Pons (tissue), 1 donor: ENCODE results near the gene SPHKAP.
A peak's percentile ranks its signal among the peaks of the same experiment; 100 is the strongest.
"Not testable (repeated sequence)": the region's sequence is repeated elsewhere in the genome, so short reads cannot be mapped to it uniquely, and the experiment has no call there.

Source experiments
- DNase-seq: peaks from one replicate; pipeline ENCODE4 v3.0.0-alpha.2; 2016; ENCODE audit warnings: low spot score

SPHKAP gene

DNA sequence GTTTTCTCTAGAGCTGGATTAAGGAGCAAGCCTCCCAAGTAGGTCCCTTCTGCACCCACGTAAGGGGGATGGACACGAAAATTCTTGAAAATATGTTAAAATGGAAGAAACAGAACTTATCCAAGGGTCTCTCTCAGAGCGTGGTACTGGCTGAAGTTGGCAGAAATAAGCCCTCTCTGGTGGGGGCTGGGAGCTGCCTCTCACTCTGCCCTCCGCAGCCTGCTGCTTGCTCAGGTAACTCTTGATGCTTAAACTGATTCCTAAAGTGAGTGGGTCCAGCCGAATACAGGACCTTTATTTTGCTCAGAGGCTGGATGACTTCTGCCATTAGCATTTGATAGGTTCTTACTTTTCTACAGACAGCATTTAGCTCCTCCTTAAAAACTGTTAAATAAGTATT is 78.1 kb downstream of the SPHKAP start:
- DNase-seq = no peak

DNA sequence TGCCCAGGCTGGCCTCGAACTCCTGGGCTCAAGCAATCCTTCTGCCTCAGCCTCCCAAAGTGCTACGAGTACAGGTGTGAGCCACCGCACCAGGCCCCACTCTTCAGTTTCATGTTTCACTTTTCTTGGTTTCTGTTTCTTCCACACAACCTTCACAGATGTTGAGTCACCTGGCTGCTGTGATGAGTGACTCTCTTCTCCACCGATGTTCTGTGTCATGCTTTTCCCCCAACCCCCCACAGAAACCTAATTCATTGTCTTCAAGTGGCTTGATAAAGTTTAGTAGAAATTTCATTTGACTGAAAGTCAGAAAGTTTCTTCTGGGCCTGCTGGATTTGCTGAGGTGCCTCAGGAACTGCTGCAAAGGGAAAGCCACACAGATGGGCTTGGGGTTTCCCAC is 78.5 kb downstream of the SPHKAP start:
- DNase-seq = no peak

DNA sequence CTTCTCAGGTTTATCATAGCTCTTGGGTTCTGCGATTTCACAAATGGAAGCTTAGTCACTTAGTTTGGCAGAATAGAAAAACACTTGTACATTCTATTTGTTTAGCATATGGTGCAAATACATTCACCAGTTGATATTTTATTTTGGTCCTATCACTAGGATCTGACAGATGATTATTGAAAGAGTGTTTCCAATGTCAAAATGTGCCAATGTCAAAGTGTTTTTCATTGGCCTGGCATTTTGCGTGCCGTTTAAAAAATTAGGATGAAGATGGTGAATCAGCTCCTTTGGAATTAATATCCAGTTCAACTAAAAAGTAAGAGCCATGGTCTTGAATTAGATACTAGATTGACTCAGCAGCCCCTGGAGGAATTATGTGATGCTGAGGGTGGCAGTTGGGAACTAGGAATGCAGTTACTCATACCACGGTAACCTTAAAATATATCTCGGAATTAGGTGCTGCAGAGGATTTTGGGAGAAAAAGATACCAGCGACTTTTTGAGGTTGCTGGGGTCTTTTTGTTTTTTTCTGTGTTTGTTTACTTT is 87.0 kb downstream of the SPHKAP start:
- DNase-seq = no peak

DNA sequence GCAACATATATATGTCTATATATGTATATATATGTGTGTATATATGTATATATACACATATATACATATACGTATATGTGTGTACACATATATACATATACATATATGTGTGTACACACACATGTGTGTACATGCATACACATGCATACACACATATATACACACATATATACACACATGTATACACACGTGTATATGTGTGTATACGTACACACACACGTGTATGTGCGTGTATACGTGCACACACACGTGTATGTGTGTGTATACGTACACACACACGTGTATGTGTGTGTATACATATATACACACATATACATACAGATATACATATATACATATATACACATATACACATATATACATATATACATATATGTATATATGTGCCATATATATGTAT is 89.4 kb downstream of the SPHKAP start:
- DNase-seq = no peak

DNA sequence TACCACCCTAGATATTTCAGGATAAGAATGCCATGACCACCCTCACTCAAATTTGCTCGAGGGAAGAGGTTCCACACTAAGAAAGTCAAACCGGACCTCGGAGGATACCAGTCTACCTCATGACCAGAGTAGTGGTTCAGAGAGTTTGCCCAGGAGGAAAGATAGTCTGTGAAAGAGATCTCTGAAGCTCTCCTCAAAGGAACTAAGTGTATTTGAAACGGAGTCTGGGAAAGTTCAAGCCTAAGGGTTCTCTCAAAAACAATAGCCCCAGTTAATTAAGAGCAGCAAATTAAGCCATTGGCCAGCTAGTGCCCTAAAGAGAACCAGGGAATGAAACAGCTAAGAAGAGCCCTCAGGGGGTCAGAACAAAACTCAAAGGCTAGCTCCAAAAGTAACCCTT is 94.9 kb downstream of the SPHKAP start:
- no peak for DNase-seq

- no peak for DNase-seq
Measured at GRCh38 chr2:228084717-228085116, 96.8 kb downstream of the SPHKAP start.

GRCh38 chr2:228083131-228083530 is 98.4 kb downstream of the SPHKAP start:
- no peak for DNase-seq

- DNase-seq = no peak
Measured at GRCh38 chr2:228082571-228082970, 98.9 kb downstream of the SPHKAP start.

DNA sequence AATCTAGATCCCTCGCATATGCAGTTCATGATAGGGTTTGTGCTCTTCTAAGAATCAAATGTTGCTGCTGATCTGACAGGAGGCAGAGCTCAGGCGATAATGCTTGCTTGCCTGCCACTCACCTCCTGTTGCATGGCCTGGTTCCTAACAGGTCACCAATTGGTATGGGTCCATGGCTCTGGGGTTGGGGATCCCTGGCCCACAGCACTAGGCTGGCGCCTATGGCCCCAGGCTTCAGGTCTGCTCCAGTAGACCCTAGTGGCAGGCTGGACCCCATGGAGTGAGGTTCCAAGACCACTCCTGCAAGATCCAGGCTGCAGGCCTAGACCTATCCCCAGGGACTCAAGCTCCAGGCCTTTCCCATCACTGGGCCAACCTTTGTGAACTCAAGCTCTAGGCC is 102.3 kb downstream of the SPHKAP start:
- DNase-seq = no peak

GRCh38 chr2:228076695-228077094 is 104.8 kb downstream of the SPHKAP start:
- not testable (repeated sequence) for DNase-seq

- no peak for DNase-seq
Measured at GRCh38 chr2:228072669-228073068, 108.8 kb downstream of the SPHKAP start.

DNA sequence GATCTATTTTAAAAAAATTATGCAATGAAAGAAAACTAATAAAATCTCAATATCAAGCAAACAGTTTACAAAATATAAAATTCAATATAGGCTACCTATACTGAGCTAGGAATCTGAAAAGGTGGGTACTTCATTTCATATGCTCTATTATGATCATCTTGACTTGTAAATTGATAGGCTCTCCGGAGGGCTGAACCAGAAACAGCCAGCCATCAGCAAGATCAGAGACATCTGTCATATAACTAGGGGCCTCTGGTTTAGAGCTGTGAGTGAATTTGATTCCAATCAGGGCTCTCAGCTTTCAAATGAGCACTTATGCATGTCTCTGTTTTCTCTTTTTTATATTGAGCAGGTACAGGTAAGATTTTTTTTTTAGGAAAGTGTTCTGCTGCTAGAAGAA is 114.2 kb downstream of the SPHKAP start:
- no peak for DNase-seq

DNA sequence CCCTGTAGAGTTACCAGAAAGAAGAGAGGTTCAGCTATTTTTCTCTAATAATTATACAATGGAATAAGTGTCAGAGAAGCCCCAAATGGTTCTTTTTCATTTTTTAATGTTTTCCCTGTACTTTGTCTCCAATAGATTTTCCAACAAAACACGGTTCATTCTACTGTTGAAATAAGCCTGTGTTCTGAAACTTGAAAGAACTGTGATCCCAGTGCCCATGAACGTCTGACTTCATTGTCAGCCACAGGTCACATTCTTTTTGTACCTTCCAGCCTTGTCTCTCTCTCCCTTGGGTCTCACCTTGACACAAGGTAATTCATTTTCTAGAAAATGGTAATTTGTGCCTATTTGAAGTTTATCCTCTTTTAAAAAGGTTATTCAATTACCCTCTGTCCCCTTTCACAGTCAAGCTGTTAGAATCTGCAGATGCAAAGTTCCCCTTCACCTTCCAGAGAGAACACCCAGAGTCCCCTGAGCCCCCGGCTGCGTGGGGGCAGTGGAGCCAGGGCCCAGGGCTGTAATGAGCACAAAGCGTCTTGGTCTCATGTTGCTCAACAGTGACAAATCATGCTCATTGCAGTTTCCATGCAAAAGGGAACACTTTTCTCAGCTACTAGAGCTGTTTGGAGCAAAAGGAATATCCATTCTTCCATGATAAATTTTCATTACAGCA is 115.2 kb downstream of the SPHKAP start:
- no peak for DNase-seq

DNA sequence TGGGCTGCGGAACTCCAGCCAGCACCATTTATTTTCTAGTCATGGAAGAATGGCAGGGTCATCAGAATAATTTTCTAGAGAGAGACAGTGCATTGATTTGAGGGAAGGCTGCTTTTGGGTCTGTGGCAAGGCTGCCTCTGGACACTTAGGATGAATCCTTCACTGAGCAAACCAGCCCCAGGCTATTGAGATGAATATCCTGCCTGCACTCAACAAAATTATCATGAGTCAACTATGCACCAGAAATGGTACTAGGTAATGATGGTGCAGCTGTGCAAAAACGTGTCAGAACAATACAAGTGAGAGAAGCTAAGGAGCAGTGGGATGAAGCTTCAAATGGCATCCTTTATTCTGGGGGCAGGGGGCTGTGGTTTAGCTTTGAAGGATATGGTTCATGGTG is 115.8 kb downstream of the SPHKAP start:
- no peak for DNase-seq

DNA sequence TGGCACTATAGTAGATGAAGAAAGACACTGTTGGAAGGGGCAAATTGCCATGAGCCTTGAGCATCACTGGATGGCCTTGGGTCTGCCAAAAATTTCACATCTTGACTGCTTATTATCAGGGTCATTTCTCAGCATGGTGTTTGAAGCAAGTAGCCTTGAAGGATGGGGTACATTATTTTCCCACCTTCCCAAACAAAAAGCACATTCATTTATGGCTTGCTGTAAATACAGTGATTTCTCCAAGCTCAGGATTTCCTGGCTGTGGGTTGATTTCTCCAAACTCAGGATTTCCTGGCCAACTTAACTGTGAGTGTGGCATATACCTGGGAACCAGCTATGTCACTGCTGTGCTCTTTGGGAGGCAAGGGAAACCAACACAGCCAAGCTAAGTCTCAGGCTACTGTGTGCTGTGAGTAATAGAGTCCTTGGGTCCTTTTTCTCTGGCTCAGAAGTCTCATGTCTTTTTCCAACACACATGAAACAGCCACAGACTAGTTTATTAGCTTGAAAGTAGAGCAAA is 116.6 kb downstream of the SPHKAP start:
- no peak for DNase-seq

DNA sequence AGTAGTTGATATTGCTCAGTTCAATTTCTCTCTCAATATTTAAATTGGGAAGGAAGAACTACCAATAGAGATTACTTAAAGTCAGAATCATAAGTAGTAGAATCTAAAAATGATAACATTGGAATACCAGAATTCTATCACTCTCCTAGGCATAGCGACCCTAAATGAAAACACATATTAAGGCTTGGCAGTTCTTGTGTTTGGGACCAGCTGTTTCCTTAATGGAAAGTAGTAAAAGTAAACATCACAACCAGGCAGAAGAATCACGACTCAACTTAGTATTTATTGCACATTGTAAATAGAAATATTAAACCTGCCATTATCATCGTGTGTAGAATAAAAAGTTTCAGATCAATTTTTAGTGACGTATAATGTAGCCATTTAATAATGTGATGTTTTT is 117.5 kb downstream of the SPHKAP start:
- no peak for DNase-seq

GRCh38 chr2:228063558-228063957 is 117.9 kb downstream of the SPHKAP start:
- no peak for DNase-seq

DNA sequence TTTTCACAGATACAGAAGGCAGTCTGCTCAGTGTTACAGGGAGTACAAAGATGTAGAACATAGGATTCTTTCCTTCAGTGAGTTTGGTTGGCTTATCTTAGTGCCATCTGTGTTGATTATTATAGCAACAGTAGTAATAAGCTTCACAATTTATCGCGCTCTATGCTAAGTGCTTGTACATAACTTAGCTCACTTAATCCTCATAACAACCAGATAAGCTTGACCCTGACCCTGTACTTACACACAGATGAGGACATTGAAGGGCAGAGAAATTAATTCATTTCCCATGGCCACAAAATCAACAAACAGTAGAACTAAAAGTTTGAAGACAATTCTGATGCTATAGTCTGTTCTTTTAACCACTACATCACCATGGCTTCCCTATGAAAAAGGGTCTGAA is 121.8 kb downstream of the SPHKAP start:
- no peak for DNase-seq

DNA sequence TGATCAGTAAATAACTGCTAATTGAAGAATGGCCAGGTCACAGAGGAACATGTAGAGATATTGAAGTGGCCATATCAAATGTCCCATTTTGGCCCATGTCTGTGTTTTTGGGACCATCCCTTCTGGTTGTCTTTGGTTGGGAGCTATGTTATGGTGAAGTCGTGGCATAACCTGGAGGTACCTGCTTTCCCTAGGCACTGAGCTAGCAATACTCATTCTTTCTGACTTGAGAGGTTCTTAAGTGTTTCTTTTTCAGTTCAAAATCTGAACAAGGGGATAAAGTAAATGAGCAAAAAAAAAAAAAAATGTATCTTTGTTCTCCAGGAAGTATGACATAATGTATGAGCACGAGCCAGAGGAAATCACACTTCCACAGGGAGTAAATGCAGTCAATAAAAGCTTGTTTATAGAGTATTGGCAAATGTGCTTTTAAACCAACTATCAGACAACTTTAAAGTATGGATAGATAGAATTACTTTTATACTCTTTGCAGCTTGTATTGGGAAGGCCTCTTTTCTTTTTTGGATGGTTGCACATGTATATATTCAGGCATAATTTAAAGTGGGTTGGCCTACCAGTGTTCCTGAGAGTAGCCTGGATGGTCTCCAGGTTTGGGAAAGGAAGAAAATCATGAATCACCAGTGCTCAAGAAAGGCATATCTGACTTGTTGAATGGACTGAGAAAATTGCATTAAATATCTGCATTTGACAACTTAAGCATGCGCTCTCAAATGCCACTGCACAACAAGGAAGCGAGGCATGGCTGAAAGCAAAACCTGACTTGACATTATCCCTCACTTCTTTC is 125.0 kb downstream of the SPHKAP start:
- no peak for DNase-seq

- peak; percentile 70 for DNase-seq
Measured at GRCh38 chr2:228048838-228049490, 132.5 kb downstream of the SPHKAP start.

- no peak for DNase-seq
Measured at GRCh38 chr2:228040995-228041394, 140.5 kb downstream of the SPHKAP start.

DNA sequence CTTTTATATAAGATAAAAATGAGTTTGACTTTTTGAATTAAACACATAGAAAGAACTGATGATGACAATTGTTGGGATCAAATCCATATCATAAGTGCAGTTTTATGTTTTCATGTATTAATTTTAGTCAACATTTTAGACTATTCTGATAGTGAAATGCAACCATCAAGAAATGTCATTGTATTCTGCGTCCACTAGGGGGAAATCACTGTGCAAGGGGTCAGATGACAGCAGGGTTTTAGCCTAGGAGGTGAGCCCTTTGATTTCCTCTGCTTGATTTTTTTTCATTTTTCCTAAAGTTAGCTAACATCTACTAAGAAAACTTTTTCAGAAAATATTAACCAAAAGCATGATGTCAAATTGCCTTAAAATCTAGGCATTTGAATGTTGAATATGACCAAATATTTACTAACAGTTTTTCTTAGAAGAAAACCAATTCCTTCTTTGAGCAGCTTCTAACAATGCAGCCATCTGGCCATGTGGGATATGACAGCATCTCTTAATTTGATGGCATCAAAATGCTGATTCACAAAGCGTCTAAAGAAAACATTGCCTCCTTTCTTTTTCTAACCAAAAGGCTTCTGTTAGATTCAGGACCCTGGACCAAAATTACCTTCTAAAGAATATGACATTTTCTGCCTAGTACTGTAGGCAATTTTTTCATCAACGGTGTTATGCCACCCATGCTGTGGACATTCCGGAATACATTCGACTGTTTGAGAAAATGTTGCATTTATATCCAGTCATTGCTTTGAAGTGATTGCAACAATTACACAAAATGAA is 141.5 kb downstream of the SPHKAP start:
- DNase-seq = peak; percentile 46
